Islet of Langerhans (tissue), 1 donor: Measurements from ENCODE around the gene GRIK1.

Experiments
- FAIRE-seq: peaks from one replicate; lab custom pipeline; 2011; peaks lifted over from hg19 to GRCh38; lab: Jason Lieb, UNC

GRIK1 gene

DNA sequence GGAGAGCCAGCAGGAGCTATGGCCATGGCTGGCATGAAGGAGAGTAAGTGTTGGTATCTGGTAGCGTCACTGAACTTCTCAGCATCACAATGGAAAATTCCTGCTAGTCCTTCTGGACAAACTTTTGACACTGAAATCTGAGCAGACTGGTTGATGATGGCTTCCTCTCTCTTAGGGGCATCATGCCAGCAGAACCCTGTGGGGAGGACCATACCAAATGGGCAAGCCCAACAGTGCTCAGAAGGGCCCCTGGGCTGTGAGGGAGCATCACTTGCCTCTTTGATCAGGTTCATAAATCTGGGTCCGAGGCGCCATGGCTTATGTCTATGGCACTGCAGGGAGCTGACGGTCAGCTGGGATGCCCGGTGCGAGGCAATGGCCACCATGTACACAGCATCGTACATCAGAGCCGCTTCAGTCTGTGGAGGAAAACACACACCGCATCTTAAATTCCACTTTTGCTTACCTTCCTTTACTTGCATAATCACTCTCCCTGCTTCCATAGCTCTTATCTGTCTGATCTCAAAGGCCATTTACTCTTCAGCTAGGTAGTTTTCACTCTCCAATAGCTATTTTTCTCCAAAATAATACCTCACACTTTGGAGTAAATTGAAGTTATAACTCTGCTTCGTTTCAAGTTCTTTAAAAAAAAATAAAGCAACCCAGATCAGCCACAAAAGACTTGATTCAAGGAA, 297.1 kb downstream of the GRIK1 start:
- no peak for FAIRE-seq

DNA sequence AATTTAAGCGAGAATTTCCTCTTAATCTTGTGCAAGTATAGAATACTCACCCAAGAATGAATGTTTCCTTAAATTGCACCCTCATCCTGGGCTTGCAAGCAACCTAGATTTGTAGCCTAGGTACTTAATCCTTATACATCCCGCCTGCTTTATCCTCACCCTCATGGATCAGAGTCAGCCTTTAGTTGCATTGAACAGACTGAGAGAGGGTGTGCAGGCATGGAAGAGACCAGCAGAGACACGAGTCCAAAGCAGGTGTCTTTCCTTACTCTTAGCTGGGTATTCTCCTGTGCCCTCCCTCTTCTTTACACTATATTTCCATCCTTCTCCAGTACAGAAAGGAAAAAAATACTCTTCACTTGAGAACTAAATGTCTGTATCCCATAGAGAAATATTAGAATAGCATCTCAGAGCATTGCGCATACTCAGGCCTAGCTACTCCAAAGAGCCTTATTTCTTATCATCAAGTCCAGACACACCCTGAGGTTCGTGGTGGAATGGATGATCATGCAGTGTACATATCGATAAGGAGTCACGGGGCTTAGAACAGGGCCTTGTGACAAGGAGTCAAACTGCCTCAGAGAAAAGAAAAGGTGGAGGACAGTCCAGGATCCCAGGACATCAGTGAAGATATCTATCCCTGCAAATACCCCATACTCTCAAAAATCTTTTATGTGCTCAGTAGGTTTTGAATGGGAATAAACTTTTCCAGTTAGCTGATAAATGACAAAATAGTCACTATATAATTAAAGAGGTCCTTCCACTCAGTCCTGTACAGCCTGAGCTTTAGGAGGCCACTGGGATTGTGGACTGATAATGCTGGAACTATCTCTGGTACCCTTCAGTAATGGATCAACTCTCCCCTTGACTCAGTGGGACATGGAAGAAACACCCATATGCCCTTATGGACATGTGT, 297.9 kb downstream of the GRIK1 start:
- no peak for FAIRE-seq

GRCh38 chr21:29641001-29641634, 298.7 kb downstream of the GRIK1 start:
- no peak for FAIRE-seq

DNA sequence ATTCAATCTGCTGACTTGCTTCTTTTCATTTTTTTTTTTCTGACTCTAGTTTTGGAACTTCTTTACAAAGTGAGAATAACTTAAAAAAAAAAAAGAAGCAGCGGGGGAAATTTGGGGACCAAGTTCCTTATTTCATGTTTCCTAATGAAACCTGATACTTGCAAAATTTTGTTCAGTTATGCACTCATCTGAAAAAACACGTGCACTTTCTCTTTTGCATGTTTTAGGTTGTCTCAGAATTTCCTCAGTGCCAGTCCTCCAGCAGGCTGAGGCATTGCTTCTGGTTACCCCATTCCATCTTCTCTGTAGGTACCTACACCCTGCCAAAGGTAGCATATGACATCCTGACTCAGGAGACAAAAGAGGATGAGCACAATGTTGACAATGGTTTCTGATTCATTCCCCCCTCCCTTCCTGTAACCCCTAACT, 299.7 kb downstream of the GRIK1 start:
- FAIRE-seq, result no peak

DNA sequence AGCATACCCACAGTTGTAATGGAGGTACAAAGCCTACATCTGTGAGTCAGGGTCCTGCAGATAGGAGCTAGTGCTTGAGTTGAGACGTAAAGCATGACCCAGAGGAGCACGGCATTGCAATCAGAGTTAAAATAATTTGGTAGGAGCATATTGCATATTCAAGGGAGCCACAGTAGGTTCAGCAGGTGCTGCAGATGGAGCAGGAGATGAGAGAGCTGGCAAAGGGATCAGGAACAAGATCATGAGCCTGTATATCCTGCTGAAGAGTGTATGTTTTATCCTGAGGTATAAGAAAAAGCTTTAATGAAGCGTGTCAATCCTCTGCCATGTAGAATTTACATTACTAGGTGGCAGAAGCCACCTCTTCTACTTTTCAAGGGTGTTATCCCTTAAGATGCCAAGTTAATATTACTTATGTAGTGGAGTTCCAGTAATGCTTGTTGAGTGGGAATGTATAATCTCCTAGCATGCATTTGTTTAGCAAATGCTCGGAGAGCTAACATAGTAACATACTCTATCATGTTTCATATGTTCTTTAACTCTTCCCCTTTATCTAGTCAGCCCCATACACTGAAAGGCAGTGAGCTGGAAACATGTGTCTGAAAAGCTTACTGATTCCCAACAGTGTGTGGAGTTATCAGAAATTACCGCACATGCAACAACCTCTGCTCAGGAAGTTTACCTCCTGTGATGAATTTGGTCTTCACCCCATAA, 300.3 kb downstream of the GRIK1 start:
- FAIRE-seq, result no peak

- no peak for FAIRE-seq
Observed at GRCh38 chr21:29638761-29639327, 301.0 kb downstream of the GRIK1 start.

DNA sequence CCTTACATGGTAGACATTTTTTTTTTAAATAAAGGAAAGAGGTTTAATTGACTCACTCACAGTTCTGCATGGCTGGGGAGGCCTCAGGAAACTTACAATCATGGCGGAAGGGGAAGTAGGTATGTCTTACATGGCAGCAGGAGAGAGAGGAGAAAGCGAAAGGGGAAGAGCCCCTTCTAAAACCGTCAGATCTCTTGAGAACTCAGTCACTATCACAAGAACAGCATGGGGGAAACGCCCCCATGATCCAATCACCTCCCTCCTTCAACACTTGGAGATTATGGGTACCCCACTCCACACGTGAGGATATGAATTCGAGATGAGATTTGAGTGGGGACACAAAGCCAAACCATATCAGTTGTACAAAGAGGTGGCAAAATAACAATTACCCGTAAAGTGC, 301.7 kb downstream of the GRIK1 start:
- FAIRE-seq, result no peak

DNA sequence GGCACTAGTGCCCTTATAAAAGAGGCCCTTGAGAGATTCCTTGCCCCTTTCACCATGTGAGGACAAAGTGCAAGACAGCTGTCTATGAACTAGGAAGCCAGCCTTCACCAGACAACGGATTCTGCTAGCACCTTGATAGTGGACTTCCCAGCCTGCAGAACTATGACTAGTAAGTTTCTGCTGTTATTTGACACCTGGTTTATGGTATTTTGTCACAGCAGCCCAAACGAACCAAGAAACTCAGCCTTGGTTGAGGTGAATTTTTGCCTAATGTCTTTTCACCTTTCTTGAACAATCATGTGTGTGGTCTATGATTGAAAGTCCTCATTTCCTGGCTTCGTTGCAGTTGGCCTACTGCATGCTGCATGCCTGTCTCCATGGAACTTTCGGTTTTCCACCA, 302.2 kb downstream of the GRIK1 start:
- no peak for FAIRE-seq

- no peak for FAIRE-seq
Observed at GRCh38 chr21:29637134-29637533, 302.7 kb downstream of the GRIK1 start.

GRCh38 chr21:29634418-29634817, 305.4 kb downstream of the GRIK1 start:
- no peak for FAIRE-seq

- FAIRE-seq, result no peak
Observed at GRCh38 chr21:29633756-29634155, 306.0 kb downstream of the GRIK1 start.

DNA sequence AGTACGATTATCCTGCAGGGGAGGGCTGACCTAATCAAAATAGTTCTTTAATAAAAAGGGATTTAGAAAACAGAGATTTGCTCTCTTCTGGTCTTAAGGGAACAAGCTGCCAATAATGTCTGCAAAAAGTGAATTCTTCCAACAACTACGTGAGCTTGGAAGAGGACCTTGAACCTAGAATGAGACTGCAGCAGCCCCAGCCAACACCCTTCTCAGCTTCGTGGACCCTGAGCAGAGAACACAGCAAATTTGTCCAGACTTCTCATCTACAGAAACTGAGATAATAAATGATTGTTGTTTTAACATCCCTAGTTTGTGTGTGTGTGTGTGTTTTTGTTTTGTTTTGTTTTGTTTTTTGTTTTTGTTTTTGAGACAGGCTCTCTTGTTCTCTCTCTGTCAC, 309.4 kb downstream of the GRIK1 start:
- FAIRE-seq, result no peak

GRCh38 chr21:29627905-29628304, 311.9 kb downstream of the GRIK1 start:
- FAIRE-seq, result no peak

DNA sequence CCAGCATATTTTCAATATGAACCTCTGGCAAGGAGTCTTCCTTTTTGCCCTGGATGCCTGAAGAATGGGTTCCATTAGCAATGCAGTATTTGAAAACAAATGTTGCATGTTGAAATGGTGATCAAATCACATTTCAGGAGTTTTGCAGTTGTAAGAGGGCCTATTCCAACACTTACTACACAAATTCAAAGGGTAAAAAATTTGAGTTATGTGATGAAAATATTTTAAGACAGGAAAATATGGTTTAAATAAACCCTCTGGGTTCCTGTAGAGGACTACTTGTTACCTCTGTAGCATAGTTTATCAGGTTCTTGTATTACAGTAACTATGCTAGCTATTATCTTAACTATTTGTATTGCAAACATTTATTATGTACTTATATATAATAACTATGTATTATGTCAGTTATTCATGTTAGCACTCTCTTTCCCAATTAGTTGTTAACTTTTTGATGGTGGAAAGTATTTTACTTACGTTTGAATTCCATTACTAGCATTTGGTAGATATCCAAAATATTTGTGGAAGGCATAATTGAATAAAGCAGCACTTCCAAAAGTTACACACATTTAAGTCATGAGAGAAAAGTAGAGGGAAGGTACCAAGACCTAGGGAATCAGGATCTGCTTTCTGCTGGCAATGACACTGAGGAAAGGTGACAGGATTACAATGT, 312.9 kb downstream of the GRIK1 start:
- no peak for FAIRE-seq

DNA sequence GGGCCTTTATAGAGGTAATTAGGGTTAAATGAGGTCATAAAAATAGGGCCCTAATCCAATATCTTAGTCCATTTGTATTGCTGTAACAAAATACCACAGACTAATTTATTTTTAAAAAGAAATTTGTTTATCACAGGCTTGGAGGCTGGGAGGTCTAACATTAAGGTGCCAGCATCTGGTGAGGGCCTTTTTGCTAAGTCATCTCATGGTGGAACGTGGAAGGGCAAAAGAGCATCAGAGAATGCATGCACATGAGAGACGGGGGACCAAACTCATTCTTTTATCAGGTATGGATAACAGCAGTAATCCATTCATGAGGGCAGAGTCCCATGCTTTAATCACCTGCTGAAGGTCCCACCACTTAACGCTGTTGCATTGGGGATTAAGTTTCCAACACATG, 313.8 kb downstream of the GRIK1 start:
- no peak for FAIRE-seq

DNA sequence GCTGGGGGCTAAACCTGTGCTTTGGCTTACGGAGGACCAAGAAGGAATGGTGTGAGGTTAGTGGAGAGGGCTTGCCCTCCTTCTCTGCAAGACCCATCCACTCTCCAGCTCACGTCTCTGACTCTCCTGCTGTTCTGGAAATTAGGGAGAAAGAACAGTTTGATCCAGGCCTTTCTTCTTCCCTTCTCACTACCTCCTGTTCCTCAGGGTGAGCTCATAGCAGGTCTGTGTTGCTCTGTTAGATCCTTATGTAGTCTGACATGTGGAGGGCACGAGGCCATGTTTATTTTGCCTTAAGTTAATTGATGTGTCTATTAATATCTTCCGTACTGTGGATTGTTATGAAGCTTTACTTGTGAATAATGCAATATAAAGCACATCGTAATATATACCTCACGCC, 315.0 kb downstream of the GRIK1 start:
- no peak for FAIRE-seq

- FAIRE-seq, result no peak
Observed at GRCh38 chr21:29621525-29621924, 318.3 kb downstream of the GRIK1 start.

DNA sequence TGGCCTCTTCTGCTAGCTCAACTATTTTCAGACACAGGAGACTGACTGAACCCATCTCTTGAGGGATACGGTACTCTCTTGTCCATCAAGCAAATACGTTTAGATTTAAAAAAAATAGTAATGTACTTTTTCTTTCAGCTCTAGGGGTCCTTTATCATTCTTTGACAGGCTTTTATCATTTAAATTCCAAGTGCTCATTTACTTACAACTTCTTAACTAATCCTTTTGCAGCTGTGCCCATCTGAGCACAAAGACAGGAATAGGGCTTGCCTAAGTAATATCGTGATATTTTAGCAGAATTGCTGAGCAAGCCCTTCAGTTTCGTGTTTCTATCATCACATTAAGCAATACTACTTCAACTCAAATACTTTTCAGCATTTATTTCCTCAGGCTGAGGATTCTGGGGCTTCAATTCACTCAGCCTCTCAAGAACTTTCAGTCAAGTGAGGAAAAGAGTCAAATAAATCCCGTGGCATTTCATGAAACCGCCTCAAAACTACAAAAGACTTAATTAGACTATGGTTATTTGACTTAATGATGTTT, 323.5 kb downstream of the GRIK1 start:
- FAIRE-seq, result no peak

DNA sequence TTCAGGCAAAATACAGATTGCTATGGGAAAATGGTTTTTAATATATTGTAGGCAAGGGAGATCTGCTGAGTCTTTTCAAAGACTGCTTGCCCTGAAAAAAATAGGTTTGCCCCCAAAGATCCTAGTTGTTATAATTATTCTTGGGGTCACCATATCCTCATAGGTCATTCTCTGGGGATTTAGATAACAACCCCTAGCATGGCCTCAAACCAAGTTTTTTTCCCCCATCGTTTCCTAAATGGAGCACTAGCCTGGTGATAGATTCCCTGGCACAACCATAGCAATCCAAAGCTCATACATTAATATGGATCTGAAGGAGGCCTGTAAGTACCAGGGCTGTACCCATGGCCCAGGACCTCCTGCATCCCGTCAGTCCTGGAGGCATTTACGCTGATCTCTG, 325.9 kb downstream of the GRIK1 start:
- no peak for FAIRE-seq

DNA sequence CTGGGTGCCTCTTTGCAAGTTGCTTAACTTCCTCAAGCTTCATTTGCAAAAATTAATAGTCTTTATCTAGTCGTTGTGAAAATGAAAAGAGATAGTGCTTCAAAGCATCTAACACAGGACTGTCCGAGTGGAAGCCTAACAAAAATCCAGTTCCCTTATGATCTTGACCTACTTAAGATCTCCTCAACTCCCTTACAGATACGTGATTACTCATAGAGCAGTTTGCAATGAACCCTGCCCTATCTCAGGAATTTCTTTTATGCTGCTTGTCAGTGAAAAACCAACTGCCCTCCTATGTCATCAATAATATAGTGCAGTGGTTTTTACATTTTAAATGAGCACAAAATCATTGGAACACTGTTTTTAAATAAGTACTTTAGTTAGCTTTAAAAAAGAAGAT, 326.8 kb downstream of the GRIK1 start:
- FAIRE-seq, result no peak

GRCh38 chr21:29610779-29611360, 328.9 kb downstream of the GRIK1 start:
- no peak for FAIRE-seq
